Spleen (tissue), 7 donors: ENCODE measurements around the gene ERCC1.

ENCODE experiments used
- POLR2AphosphoS5 ChIP-seq, 3 donors: sonication (generic); formaldehyde crosslinking; IDR thresholded peaks; one replicate each; pipeline ENCODE4 v1.5.1; 2017; ENCODE audit warnings: antibody characterized with exemption in 3 of 3
- TF ChIP-seq, protein P1 (sequence below), 11 experiments: fragments of 200-600 bp in 7 of 11; fragments of 450-650 bp in 4 of 11; sonication (generic) in 4 of 11; IDR thresholded peaks in 8 of 11; conservative IDR thresholded peaks in 3 of 11; 1 replicate in 7 of 11; 2 replicates in 4 of 11; pipeline versions ENCODE4 v1.4.0 to v1.8.0; 2016 to 2021; ENCODE audit warnings: antibody characterized with exemption in 11 of 11, inconsistent platforms in 4 of 11, mild to moderate bottlenecking in 1 of 11
- donor health status: DM: no; HTN: no; CAD: no; lungs with moderate emphysema.
- donor health status: DM: no; HTN: no; CAD: no.
- donor health status: DM: no; HTN: no; CAD: no.

DNA sequence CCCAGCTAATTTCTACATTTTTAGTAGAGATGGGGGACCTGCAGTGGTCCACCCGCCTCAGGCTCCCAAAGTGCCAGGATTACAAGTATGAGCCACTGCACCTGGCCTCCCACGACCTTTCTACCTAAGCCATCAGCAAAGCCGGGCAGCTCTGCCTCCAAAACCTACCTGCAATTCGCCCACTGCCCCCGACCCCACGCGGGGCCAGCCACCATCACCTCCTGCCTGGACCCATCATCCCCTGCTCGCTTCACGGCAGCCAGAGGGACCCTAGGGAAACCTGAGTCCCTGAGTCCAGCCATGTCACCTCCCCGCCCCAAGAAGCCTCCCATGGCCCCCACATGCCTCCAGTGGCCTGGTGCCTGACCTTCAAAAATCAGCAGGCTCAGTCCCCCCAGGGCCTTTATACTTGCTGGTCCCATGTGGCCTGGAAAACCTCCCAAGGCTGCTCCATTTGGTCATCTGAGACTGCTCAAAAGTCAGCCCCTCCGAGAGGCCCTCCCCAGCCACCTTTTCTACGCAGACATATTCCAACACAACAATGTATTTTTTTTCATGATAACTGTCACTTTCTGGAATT, 65.4 kb downstream of the ERCC1 start:
- TF ChIP-seq, protein P1, sequence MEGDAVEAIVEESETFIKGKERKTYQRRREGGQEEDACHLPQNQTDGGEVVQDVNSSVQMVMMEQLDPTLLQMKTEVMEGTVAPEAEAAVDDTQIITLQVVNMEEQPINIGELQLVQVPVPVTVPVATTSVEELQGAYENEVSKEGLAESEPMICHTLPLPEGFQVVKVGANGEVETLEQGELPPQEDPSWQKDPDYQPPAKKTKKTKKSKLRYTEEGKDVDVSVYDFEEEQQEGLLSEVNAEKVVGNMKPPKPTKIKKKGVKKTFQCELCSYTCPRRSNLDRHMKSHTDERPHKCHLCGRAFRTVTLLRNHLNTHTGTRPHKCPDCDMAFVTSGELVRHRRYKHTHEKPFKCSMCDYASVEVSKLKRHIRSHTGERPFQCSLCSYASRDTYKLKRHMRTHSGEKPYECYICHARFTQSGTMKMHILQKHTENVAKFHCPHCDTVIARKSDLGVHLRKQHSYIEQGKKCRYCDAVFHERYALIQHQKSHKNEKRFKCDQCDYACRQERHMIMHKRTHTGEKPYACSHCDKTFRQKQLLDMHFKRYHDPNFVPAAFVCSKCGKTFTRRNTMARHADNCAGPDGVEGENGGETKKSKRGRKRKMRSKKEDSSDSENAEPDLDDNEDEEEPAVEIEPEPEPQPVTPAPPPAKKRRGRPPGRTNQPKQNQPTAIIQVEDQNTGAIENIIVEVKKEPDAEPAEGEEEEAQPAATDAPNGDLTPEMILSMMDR (IDR thresholded peaks at IDR 0.05 in 8 of 11, conservative IDR thresholded peaks at IDR 0.05 in 3 of 11), result no peak
- no peak for TF ChIP-seq POLR2AphosphoS5 (IDR thresholded peaks at IDR 0.05)
